CD4-positive, alpha-beta memory T cell (primary cell): ENCODE data around the gene RHBDD3. TPM values are rescaled to one million over a fixed set of nuclear protein-coding genes. Genes with fewer than 3 reads are reported as not detected.

Experiments
- CTCF ChIA-PET: fragments of 350-600 bp; sonication (Branson Sonifier 250); formaldehyde crosslinking; loops from one replicate; lab custom pipeline; 2021; ENCODE audit warnings: inconsistent platforms; ENCODE audit not compliant: partially characterized antibody; lab: Charles Lee
- POLR2A ChIA-PET: fragments of 350-600 bp; sonication (Branson Sonifier 250); formaldehyde crosslinking; loops from one replicate; lab custom pipeline; 2021; ENCODE audit not compliant: partially characterized antibody; lab: Charles Lee
- DNase-seq, 5 donors: peaks; one replicate each; pipeline versions ENCODE4 v3.0.0 to v3.0.0-alpha.2; 2020 to 2022; ENCODE audit warnings: mixed read lengths in 1 of 5
- H3K27ac ChIP-seq: one replicate; pipeline ENCODE4 v1.7.0; 2013; ENCODE audit warnings: low read depth, low read length
- H3K27me3 ChIP-seq: 2 replicates; pipeline ENCODE4 v1.7.0; 2013; ENCODE audit warnings: mild to moderate bottlenecking, low read length, moderate library complexity; ENCODE audit not compliant: insufficient read depth
- H3K36me3 ChIP-seq: 2 replicates; pipeline ENCODE4 v1.7.0; 2013; ENCODE audit warnings: mild to moderate bottlenecking, low read length, moderate library complexity; ENCODE audit not compliant: insufficient read depth
- H3K4me1 ChIP-seq: 2 replicates; pipeline ENCODE4 v1.7.0; 2013; ENCODE audit warnings: mild to moderate bottlenecking, low read length, moderate library complexity; ENCODE audit not compliant: insufficient read depth
- H3K4me3 ChIP-seq, 2 donors: one replicate each; pipeline ENCODE4 v1.7.0; 2013; ENCODE audit warnings: low read length in 2 of 2, mild to moderate bottlenecking in 1 of 2
- H3K9me3 ChIP-seq, 2 donors: one replicate each; pipeline ENCODE4 v1.7.0; 2013; ENCODE audit warnings: low read length in 2 of 2, control low read depth in 1 of 2; ENCODE audit not compliant: control insufficient read depth in 1 of 2
- H3K27ac Mint-ChIP-seq, 7 donors: one replicate each; pipeline ENCODE4 v1.8.0; 2020 to 2021; ENCODE audit warnings: mixed read lengths in 7 of 7, mild to moderate bottlenecking in 6 of 7, inconsistent platforms in 3 of 7, moderate library complexity in 3 of 7
- H3K27me3 Mint-ChIP-seq, 2 donors: one replicate each; pipeline ENCODE4 v1.8.0; 2020 to 2021; ENCODE audit warnings: mixed read lengths in 2 of 2
- H3K36me3 Mint-ChIP-seq, 2 donors: one replicate each; pipeline ENCODE4 v1.8.0; 2020 to 2021; ENCODE audit warnings: mixed read lengths in 2 of 2, inconsistent platforms in 1 of 2, mild to moderate bottlenecking in 1 of 2
- H3K4me1 Mint-ChIP-seq, 4 donors: one replicate each; pipeline ENCODE4 v1.8.0; 2020 to 2021; ENCODE audit warnings: mixed read lengths in 4 of 4, mild to moderate bottlenecking in 1 of 4
- H3K4me3 Mint-ChIP-seq, 8 donors: one replicate each; pipeline ENCODE4 v1.8.0; 2020 to 2021; ENCODE audit warnings: mixed read lengths in 8 of 8, mild to moderate bottlenecking in 7 of 8, moderate library complexity in 6 of 8, inconsistent platforms in 3 of 8
- H3K9me3 Mint-ChIP-seq, 8 donors: one replicate each; pipeline ENCODE4 v1.8.0; 2020 to 2021; ENCODE audit warnings: mixed read lengths in 8 of 8, mild to moderate bottlenecking in 5 of 8, inconsistent platforms in 3 of 8, moderate library complexity in 1 of 8
- intact Hi-C: fragments of 100-400 bp; cut with micrococcal nuclease; formaldehyde crosslinking; loops from one replicate; pipeline ENCODE4 v1.15.1; 2023
- polyA plus RNA-seq, 2 donors: library from polyadenylated mRNA; unstranded; fragments of 300-500 nt; fragmentation: Illumina TruSeq; gene quantifications; one replicate each; pipeline ENCODE4 v1.2.3, GENCODE V29; 2021
- total RNA-seq, 2 experiments: library from RNA; stranded (reverse); gene quantifications; one replicate each; pipeline ENCODE4 v1.2.3, GENCODE V29; 2021

RHBDD3 gene
- total and polyA plus RNA-seq, 4 experiments from 2014 or later = 7.8 to 16.1 (median 11.1) TPM

DNA sequence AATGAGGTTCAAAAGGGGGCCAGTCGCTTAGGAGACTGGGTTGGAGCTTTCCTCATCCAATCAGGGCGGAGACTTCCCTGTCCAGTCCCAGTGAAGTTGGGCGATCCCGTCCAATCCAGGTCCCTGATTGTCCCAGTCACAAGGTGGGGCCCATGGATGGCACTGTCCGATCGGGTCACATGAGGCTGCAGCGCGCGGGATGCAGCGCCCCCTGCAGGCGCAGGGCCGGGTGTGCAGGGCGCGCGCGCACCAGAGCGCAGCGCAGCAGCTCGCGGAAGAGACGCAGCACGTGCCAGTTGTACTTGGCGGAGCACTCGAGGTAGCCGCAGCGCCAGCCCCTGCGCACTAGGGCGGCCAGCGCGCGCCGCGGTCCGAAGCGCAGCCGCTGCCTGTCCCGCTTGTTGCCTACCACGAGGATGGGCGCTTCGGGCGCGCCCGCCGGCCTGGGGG lies 45.4 kb upstream of the RHBDD3 start:
- H3K27me3 Mint-ChIP-seq = peaks cover 29 to 33% of the 10 kb centered on the region in 2 donors
- H3K4me1 ChIP-seq = peaks cover 28% of the 10 kb centered on the region
- POLR2A ChIA-PET = no interaction called here
- H3K27ac Mint-ChIP-seq = peak overlapping the region in 2 of 7 donors; percentile 29 to 46
- intact Hi-C loops = no loop called here
- no peaks in the 10 kb centered on the region for H3K9me3 ChIP-seq
- no peak overlapping the region for H3K4me3 ChIP-seq
- CTCF ChIA-PET = interaction anchor here (1.5 kb wide), 1 partner anchor 24 kb away, joined by 3 read pairs; no protein-coding TSS in a partner anchor
- peaks cover 0 to 6% (median 0%) of the 10 kb centered on the region in 8 donors for H3K9me3 Mint-ChIP-seq
- H3K4me3 Mint-ChIP-seq = peak overlapping the region in 2 of 8 donors; percentile 25 to 34
- H3K4me1 Mint-ChIP-seq = peaks cover 16 to 47% (median 26%) of the 10 kb centered on the region in 4 donors
- peak in 1 of 5 donors; percentile 33 for DNase-seq
- peaks cover 26% of the 10 kb centered on the region for H3K27me3 ChIP-seq
- no peaks in the 10 kb centered on the region for H3K36me3 ChIP-seq
- H3K36me3 Mint-ChIP-seq = no peaks in the 10 kb centered on the region
- no peak overlapping the region for H3K27ac ChIP-seq

DNA sequence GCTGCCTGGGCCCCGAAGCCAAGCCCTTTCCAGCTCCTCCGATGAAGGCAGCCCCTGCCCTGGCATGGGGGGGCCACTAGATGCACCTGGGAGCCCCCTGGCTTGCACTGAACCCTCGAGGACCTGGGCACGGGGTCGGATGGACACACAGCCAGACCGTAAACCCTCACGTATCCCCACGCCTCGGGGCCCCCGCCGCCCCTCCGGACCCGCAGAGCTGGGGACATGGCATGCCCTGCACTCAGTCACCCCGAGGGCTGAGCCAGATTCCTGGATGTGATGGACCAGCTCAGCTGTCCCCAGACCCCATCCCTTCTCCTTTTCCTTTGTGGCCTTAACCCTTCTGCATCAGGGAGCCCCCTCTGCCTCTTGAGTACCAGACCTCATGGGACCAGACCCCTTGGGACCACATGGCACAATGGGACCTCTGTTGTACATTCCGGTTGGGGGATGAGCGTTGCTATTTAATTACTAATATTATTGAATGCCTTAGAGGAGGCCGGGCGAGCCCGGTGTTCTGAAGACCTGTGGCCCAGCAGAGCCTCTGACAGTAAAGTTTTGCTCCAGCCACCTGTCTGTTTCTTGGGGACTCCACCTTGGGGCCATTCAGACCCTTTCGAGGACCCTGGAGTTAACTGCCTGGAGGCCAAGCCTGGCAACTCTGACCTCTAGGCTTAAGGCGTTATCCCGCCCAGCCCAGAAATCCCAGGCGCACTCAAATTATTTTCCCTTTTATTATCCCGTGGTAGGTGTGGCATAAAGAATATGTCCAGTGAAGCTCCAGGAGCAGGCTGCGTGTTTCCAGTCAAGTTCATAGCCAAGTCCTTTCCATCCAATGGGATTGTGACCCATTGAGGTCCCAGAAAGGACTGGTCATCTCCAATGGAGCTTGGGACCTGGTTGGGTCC lies 44.7 kb upstream of the RHBDD3 start:
- Mint-ChIP-seq H3K4me3 (peak overlapping the region in 2 of 8 donors; percentile 25 to 34), H3K4me1 (peaks cover 16 to 47% (median 29%) of the 10 kb centered on the region in 4 donors), H3K36me3 (no peaks in the 10 kb centered on the region), H3K27ac (peak overlapping the region in 2 of 7 donors; percentile 29 to 50), H3K27me3 (peaks cover 29 to 33% of the 10 kb centered on the region in 2 donors), H3K9me3 (peaks cover 0 to 6% (median 0%) of the 10 kb centered on the region in 8 donors)
- H3K4me3 ChIP-seq = no peak overlapping the region
- no peak overlapping the region for H3K27ac ChIP-seq
- CTCF ChIA-PET = interaction anchor here (1.5 kb wide), 1 partner anchor 24 kb away, joined by 3 read pairs; no protein-coding TSS in a partner anchor
- H3K9me3 ChIP-seq = no peaks in the 10 kb centered on the region
- H3K4me1 ChIP-seq = peaks cover 29% of the 10 kb centered on the region
- no peak for DNase-seq
- POLR2A ChIA-PET = no interaction called here
- peaks cover 26% of the 10 kb centered on the region for H3K27me3 ChIP-seq
- intact Hi-C loops = no loop called here
- H3K36me3 ChIP-seq = no peaks in the 10 kb centered on the region

DNA sequence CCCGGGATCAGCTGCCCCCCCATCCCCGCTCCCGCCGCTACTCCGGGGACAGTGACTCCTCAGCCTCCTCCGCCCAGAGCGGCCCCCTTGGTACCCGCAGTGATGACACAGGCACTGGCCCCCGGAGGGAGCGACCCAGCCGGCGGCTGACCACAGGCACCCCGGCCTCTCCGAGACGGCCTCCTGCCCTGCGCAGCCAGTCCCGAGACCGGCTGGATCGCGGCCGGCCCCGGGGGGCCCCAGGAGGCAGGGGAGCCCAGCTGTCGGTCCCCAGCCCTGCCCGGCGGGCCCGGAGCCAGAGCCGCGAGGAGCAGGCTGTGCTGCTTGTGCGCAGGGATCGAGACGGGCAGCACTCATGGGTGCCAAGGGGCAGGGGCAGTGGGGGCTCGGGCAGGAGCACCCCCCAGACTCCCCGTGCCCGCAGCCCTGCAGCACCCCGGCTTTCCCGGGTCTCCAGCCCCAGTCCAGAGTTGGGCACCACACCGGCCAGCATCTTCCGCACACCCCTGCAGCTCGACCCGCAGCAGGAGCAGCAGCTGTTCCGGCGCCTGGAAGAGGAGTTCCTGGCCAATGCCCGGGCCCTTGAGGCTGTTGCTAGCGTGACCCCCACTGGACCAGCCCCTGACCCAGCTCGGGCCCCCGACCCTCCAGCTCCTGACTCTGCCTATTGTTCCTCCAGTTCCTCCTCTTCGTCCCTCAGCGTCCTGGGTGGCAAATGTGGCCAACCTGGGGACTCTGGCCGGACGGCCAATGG lies 43.9 kb upstream of the RHBDD3 start:
- Histone ChIP-seq H3K4me3 (no peak overlapping the region), H3K27me3 (peaks cover 26% of the 10 kb centered on the region), H3K4me1 (peaks cover 33% of the 10 kb centered on the region), H3K9me3 (no peaks in the 10 kb centered on the region), H3K36me3 (no peaks in the 10 kb centered on the region), H3K27ac (no peak overlapping the region)
- DNase-seq = no peak
- peaks cover 16 to 41% (median 29%) of the 10 kb centered on the region in 4 donors for H3K4me1 Mint-ChIP-seq
- ChIA-PET POLR2A (no interaction called here), CTCF (no interaction called here)
- no peak overlapping the region for H3K4me3 Mint-ChIP-seq
- no peaks in the 10 kb centered on the region for H3K36me3 Mint-ChIP-seq
- peaks cover 0 to 6% (median 0%) of the 10 kb centered on the region in 8 donors for H3K9me3 Mint-ChIP-seq
- no peak overlapping the region for H3K27ac Mint-ChIP-seq
- intact Hi-C loops = no loop called here
- peaks cover 28 to 30% of the 10 kb centered on the region in 2 donors for H3K27me3 Mint-ChIP-seq

DNA sequence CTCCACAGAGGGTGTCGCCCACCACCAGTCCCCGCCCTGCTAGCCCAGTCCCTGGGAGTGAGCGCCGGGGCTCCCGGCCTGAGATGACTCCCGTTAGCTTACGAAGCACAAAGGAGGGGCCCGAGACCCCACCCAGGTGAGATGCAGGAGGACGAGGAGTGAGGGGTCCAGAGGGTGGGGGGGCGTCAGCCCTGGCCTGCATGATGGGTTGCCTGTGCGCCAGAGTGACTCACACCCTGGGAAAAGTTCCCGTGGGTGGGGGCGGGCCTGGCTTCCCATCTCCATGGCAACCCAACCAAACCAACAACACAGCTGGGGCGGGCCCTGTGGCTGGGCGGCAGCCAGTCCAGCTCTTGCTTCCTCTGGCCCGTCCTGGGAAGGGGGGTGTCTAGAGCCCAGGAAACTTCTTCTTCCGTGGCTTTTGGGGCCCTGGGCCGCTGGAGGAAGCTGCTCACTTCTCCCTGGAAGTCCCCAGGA lies 43.1 kb upstream of the RHBDD3 start:
- H3K36me3 Mint-ChIP-seq = no peaks in the 10 kb centered on the region
- intact Hi-C loops = no loop called here
- Histone ChIP-seq H3K36me3 (no peaks in the 10 kb centered on the region), H3K9me3 (no peaks in the 10 kb centered on the region), H3K27me3 (peaks cover 20% of the 10 kb centered on the region), H3K4me3 (no peak overlapping the region), H3K4me1 (peaks cover 37% of the 10 kb centered on the region), H3K27ac (no peak overlapping the region)
- peak overlapping the region in 2 of 8 donors; percentile 10 to 34 for H3K4me3 Mint-ChIP-seq
- ChIA-PET CTCF (no interaction called here), POLR2A (no interaction called here)
- peaks cover 25 to 29% of the 10 kb centered on the region in 2 donors for H3K27me3 Mint-ChIP-seq
- H3K9me3 Mint-ChIP-seq = peaks cover 0 to 3% (median 0%) of the 10 kb centered on the region in 8 donors
- peak in 4 of 5 donors; percentile 27 to 71 (median 42) for DNase-seq
- H3K4me1 Mint-ChIP-seq = peaks cover 17 to 44% (median 31%) of the 10 kb centered on the region in 4 donors
- H3K27ac Mint-ChIP-seq = no peak overlapping the region

DNA sequence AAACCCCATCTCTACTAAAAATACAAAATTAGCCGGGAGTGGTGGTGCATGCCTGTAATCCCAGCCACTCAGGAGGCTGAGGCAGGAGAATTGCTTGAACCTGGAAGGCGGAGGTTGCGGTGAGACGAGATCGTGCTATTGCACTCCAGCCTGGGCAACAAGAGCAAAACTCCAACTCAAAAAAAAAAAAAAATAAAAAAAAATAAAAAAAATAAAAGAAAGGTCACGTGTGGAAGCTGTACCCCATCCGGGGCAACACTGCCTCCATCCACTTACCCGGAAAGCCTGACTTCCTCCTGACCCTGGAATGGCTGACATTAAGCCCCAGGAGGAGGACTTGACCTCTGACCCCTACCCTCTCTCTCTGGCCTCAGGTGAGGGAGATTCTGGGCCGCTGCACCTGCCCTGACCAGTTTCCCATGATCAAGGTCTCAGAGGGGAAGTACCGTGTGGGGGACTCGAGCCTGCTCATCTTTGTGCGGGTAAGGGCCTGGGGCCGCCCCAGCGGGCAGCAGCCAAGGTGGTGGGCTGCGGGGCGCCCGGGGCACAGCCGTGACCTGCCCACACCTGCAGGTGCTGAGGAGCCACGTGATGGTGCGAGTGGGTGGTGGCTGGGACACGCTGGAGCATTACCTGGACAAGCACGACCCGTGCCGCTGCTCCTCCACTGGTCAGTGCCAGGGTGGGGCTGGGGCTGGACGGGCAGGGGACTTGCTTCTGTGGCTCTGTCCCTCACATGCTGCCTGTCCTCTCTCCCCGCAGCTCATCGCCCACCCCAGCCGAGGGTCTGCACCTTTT lies 42.5 kb upstream of the RHBDD3 start:
- no peak overlapping the region for H3K27ac ChIP-seq
- H3K4me3 Mint-ChIP-seq = no peak overlapping the region

DNA sequence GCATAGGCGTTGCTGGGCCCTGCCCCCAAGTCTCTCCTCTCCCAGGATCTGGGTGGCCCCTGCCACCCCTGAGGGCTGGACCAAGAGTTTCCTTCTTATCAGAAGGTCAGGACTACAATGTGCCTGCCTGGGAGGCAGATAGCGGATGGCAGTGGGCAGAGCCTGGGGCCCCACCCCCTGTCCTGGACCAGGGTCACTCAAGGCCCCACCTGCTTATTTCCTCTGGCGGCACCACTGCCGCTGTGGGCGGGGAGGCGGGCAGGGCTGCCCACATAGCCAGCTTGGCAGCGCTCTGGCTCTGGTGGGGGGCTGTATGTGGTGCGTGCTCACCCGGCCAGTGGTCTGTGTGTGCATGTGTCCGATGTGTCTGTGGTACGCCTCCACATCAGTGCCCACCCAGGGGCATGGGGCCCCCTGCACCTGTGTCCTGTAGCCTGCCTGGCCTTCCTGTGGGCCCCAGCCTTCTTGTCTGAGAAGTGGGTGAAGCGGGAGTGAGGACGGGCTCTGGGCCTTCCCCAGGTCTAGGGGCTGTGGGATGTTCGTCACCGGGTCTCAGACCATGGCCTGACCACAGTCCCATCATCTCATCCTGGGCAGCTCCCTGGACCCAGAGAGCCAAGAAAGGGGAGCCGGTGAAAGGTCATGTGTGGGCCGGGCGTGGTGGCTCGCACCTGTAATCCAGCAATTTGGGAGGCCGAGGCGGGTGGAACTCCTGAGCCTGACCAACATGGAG lies 41.7 kb upstream of the RHBDD3 start:
- intact Hi-C loops = no loop called here
- Histone ChIP-seq H3K27me3 (peaks cover 15% of the 10 kb centered on the region), H3K4me1 (peaks cover 34% of the 10 kb centered on the region), H3K36me3 (no peaks in the 10 kb centered on the region), H3K27ac (no peak overlapping the region), H3K4me3 (no peak overlapping the region), H3K9me3 (no peaks in the 10 kb centered on the region)
- Mint-ChIP-seq H3K9me3 (peaks cover 0 to 2% (median 0%) of the 10 kb centered on the region in 8 donors), H3K27me3 (peaks cover 23 to 27% of the 10 kb centered on the region in 2 donors), H3K4me1 (peaks cover 17 to 48% (median 33%) of the 10 kb centered on the region in 4 donors), H3K27ac (peak overlapping the region in 2 of 7 donors; percentile 64 to 76), H3K4me3 (peak overlapping the region in 2 of 8 donors; percentile 20 to 39), H3K36me3 (no peaks in the 10 kb centered on the region)
- DNase-seq = no peak
- CTCF ChIA-PET = no interaction called here
- POLR2A ChIA-PET = no interaction called here

More for the DNA sequence above, 42.5 kb upstream of the RHBDD3 start:
- H3K36me3 ChIP-seq = no peaks in the 10 kb centered on the region
- no peak for DNase-seq
- no peaks in the 10 kb centered on the region for H3K9me3 ChIP-seq
- POLR2A ChIA-PET = no interaction called here
- H3K27me3 ChIP-seq = peaks cover 20% of the 10 kb centered on the region
- intact Hi-C loops = no loop called here
- no peak overlapping the region for H3K4me3 ChIP-seq
- H3K4me1 Mint-ChIP-seq = peaks cover 18 to 47% (median 33%) of the 10 kb centered on the region in 4 donors
- CTCF ChIA-PET = no interaction called here
- H3K4me1 ChIP-seq = peaks cover 39% of the 10 kb centered on the region
- H3K27me3 Mint-ChIP-seq = peaks cover 25 to 30% of the 10 kb centered on the region in 2 donors
- no peak overlapping the region for H3K27ac Mint-ChIP-seq
- peaks cover 0 to 3% (median 0%) of the 10 kb centered on the region in 8 donors for H3K9me3 Mint-ChIP-seq
- H3K36me3 Mint-ChIP-seq = no peaks in the 10 kb centered on the region
